ENCODE results near the gene DDA1.
A peak's percentile ranks its signal among the peaks of the same experiment; 100 is the strongest.

DDA1 gene

DNA sequence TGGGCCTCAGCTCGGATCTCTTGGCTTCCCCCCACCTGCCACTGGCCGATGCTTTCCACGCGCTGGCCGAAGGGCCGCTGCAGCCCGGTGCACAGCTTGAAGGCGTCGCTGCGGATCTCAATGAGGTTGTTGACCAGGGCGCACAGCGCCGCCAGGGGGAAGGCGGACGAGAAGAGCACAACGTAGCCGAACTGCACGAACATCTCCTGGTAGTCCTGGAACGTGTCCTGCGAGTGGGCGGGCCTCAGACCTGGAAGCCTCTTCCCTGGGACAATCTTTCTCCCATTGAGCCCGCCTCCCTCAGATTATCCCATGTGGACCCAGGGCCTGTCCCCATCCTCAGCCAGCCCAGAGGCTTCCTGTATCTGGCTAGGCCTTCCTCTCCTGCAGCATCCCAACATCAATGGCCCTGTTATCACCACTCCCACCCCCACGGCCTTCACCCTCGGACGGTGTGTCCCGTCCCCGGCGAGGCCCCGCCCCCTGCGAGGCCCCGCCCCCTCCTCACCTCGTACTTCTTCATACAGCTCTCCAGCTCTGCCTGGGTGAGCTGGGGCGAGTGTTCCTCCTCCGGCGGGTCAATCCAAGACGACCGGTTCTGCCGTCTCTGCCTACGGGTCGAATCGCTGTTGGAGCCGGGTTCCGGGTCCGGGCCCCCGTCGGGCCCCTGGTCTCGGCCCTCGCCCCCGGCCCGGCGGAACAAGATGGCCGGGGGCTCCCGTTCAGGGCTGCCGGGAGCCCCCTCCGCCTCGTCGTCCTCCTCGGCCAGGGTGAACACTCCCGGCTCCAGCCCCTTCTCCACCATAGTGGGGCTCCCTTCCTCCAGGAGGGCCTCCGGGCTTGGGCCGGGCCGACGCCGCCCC lies 18.5 kb downstream of the DDA1 start:
- peak; percentile 61 for DNase-seq (ENCODE audit: low read depth, low spot score)
- peak overlapping the region; percentile 52 for H3K27ac ChIP-seq

- peak overlapping the region; percentile 52 for H3K27ac ChIP-seq
- no peak for DNase-seq (ENCODE audit: low read depth, low spot score)
These were observed 19.4 kb downstream of the DDA1 start for GRCh38 chr19:17328517-17329365.

DNA sequence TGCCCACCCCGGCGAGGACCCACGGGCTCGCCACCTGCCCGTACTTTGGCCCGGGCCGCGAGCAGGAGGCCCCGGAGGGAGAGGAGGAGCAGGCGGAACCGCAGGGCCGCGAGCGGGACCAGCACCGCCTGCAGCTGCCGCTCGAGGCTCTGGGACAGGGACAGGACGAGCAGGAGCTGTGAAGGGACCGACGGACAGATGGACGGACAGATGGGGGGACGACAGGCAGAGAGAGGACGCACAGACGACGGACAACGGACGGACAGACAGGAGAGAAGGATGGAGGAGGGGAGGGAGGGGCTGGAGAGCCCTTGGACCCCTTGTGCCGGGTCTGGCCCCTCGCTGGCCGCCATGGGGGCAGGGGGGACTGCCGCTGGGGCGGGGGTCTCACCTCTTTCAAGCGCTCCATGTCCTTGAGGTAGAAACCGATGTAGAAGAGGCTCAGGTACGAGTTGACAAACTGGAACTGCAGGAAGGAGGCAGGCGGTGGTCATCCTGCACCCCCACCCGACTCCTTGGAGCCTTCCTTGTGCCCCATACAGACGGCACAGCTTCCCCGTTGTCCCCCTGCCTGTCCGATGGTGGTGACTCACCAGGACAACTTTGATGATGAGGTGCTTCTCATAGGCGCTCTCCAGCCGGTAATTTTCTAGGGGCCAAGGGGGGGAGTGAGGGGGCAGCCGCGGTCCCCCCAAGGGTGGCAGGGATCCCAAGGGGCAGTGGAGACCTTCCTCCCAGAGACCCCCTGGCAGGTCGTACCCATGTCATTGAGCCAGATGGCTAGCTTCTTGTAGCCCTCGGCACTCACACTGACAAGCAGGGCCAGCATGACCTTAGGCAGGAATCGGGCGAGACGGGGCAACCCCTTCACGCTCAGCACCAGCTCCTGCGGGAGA lies 20.3 kb downstream of the DDA1 start:
- DNase-seq (ENCODE audit: low read depth, low spot score): no peak
- no peak overlapping the region for H3K27ac ChIP-seq

DNA sequence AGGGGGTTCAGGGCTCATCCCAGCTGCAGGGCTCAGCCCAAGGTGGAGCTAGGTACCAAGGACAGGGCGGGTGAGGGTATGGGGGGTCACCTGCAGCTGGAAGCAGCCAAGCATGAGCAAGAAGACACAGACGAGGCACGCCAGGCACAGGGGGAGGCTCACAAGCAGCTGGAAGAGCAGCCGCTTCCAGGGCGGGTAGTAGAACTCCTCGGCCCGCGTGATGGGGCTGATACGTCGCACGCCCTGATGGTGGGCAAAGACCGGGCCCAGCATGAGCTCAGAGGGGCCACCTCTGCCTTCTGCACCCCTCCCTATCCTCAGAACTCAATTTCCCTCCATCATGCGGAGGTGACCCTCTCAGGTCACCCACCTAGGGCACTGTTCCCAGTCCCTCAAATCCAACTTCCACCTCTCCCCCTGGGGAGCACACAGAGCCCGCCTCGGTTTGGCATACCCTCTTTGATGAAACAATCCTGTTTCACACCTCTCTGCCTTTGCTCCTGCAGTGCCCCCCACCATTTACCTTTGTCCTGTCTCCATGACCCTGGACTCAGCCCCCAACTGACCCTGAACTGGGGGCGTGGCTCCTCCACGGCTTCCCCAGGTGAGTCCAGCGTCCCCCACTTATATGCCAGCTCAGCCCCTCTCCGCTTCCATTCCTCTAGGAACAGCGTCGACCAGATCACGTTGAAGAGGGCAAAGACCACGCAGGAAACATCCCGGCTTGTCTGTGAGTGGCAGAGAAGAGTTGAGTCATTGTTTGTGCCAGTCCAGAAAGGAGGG lies 21.1 kb downstream of the DDA1 start:
- no peak for DNase-seq (ENCODE audit: low read depth, low spot score)
- no peak overlapping the region for H3K27ac ChIP-seq

DNA sequence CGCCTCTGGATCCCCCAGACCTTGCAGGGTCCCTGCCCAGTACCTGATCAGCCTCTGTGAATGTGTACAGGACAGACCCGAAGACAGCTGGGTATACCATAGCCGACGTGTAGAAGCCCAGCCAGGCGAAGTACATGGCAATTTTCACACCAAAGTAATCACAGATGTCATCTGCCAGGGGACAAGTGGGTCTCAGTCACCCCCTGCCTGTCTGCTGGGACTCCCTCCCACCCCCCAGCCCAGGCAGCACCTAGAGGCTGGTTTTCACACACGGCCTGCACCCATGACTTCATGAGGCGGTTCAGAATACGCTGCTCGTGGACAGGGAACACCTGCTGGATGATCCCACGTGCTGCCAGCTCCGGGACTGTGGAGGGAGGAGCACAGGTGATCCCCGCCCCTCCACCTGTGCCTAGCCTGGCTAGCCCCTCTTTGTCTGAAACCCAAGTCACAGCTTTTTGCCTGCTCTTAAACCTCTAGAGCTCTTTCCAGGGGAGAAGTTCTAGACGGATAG lies 21.7 kb downstream of the DDA1 start:
- H3K27ac ChIP-seq: no peak overlapping the region
- no peak for DNase-seq (ENCODE audit: low read depth, low spot score)

GRCh38 chr19:17332360-17332676 lies 23.0 kb downstream of the DDA1 start:
- DNase-seq (ENCODE audit: low read depth, low spot score): no peak
- H3K27ac ChIP-seq: no peak overlapping the region

GRCh38 chr19:17332677-17333581 lies 23.6 kb downstream of the DDA1 start:
- no peak overlapping the region for H3K27ac ChIP-seq
- DNase-seq (ENCODE audit: low read depth, low spot score): no peak

- DNase-seq (ENCODE audit: low read depth, low spot score): peak; percentile 48
- H3K27ac ChIP-seq: peak overlapping the region; percentile 95
These were observed 24.4 kb downstream of the DDA1 start for GRCh38 chr19:17333611-17334413.

DNA sequence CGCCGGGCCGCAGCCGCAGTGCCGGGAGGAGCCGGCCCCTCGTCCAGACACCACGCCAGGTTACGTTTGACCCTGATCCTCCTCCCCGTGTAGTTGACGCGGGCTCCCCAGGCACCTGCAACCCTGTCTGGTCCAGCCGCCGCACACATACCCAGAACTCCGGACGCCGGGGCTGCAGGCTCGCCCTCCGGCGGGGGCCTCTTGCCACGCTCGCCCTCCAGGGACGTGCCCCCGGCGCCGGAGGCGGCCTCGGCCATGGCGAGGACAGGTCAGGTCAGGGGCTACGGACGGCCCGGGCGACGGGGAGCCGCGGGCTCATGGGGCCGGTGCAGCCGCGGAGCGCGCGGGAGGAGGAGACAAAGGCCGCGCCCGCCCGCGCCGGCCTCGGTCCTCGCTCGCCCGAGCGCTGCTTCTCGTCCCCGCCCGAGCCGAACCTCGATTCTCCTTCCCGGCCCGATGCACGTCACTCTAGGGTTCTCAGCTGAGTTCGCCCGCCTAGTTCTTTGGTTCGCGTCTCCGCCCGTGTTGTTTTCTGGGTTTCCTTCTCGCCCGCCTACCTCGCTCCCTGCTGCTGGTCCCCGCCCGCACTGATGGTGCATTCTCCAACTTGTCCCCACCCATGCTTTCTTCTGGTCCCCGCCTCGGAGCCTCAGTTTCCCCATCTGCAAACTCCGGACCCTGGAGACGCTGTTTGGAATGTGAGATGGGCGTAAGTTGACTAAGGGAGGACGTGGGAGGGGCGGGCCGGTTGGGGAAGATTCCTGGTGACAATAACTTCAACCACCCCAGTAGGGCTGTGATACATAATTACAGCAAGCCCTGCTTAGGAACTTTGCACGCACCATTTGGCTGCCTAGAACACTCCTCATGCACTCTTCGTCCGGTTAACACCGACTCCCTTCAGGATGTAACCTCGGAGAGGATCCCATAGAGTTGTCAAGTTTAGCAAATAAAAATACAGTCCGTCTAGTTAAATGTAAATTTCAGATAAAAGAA lies 25.3 kb downstream of the DDA1 start, which contains the start of gene ANO8:
Gene ANO8 (minus strand): TSS at position 442 of the 996 bp plus-strand sequence. CDS start 185 bp downstream, at position 257.
- DNase-seq (ENCODE audit: low read depth, low spot score): peak; percentile 99
- peak within 1 kb of the TSS; percentile 95 for H3K27ac ChIP-seq

DNA sequence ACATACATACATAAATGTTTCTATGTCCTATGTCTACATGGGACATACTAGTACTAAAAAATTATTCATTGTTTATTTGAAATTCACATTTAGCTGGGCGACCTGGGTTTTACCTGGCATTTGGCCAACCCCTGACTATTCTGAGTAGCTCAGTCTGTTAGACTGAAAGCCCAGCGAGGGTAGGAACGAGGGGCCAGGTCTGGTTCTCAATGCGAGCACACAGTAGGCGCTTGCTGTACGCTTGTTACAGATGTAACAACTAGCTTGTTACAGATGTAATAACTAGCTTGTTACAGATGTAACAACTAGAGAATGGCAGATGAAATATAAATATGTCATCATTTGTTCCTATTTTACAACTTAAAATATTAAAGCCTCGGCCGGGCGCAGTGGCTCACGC lies 26.2 kb downstream of the DDA1 start:
- no peak for DNase-seq (ENCODE audit: low read depth, low spot score)

DNA sequence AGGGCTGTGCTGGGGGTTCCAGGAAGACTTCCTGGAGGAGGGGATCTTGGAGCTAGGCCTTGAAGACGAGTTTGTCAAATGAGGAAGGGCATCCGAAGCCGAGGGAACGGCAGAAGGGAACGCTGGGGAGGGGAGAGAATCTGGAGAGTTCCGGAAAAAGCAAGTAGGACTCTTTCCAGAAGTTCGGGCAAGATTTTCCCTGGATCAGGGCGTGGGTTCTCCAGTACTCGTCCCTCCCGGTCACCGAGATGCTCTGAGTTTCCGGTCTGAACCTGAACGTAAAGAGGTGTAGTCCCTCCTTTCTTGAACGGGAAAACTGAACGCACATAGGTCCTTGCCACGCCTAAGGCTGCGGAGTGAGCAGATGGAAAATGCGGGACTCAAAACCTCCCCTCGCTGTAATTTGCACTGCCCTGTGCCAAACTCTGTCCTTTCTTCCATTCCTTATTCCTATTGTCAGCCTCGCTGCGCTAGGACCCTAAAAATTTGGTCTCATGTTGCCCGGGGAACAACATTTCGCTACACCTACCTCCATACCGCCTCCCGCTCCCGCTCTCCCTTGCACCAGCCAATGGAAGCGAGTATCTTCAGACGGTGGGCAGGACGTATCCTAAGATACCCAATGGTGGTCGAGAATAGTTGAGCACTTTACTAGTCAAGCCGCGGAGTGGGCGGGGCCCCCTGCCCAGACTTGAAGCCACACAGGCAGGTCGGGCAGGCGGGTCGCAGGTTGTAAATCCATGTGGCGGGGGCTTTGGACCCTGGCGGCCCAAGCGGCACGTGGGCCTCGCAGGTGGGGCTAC lies 27.7 kb downstream of the DDA1 start, which contains the start of gene GTPBP3:
Gene GTPBP3 (plus strand): TSS at position 682 of the 803 bp plus-strand sequence. CDS start 59 bp downstream, at position 741.
- peak within 1 kb of the TSS; percentile 95 for H3K27ac ChIP-seq
- peak; percentile 95 for DNase-seq (ENCODE audit: low read depth, low spot score)

More for the DNA sequence above, 26.2 kb downstream of the DDA1 start:
- peak overlapping the region; percentile 95 for H3K27ac ChIP-seq

DNA sequence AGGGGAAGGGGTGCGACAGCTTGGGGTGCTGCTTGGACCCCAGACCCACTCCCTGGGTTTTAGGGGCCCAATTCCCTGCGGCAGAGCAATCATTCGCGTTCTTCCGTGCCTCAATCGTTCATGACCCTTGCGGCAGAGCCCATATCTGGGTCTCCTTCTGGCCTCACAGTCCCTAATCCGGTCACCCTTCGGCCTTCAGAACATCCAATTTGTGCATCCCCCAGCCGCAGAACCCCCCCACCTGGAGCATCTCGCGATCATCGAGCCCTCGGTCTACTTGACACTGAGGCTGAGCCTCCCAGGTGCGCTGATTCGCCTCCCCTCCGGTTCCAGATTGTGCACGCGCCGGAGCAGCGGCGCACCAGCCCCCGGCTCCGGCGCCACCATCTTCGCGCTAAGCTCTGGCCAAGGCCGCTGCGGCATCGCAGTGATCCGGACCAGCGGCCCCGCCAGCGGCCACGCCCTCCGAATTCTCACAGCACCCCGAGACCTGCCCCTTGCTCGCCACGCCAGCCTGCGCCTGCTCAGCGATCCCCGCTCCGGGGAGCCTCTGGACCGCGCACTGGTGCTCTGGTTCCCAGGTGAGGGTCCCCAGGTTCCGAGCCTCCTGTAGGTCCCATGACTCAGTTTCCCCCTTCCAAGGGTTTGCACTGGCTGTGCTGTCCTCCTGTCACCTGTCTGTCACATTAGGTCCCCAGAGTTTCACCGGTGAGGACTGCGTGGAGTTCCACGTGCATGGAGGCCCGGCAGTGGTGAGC lies 28.5 kb downstream of the DDA1 start:
- no peak for DNase-seq (ENCODE audit: low read depth, low spot score)
- peak overlapping the region; percentile 95 for H3K27ac ChIP-seq

- H3K27ac ChIP-seq: no peak overlapping the region
- DNase-seq (ENCODE audit: low read depth, low spot score): no peak
These were observed 29.2 kb downstream of the DDA1 start for GRCh38 chr19:17338433-17339078.

GRCh38 chr19:17339088-17339741 lies 29.9 kb downstream of the DDA1 start:
- DNase-seq (ENCODE audit: low read depth, low spot score): no peak
- no peak overlapping the region for H3K27ac ChIP-seq
